Stimulated activated CD4-positive, alpha-beta T cell treated with anti-CD3 and anti-CD28 coated beads, Interleukin-12 subunit alpha, Interleukin-12 subunit beta, amount 100 ng/mL, for 48 hours (primary cell): ENCODE results near the gene HS3ST1.

Source experiments
- DNase-seq, 3 donors: peaks; one replicate each; pipeline ENCODE4 v3.0.0-alpha.2; 2020; ENCODE audit warnings: low read depth in 2 of 3, low spot score in 1 of 3

The HS3ST1 gene

GRCh38 chr4:11435557-11435956, 6.9 kb upstream of the HS3ST1 start:
- DNase-seq = no peak

- DNase-seq = no peak
Observed at GRCh38 chr4:11431111-11431510, 2.4 kb upstream of the HS3ST1 start.

GRCh38 chr4:11430536-11430935, 1.8 kb upstream of the HS3ST1 start:
- no peak for DNase-seq

GRCh38 chr4:11429699-11430045, 978 bp upstream of the HS3ST1 start:
- no peak for DNase-seq

- peak; percentile 15 to 32 (median 15) for DNase-seq
Observed at GRCh38 chr4:11428899-11429698, 405 bp upstream of the HS3ST1 start.

- DNase-seq = no peak
Observed at GRCh38 chr4:11427121-11427996, 1.3 kb downstream of the HS3ST1 start.

- no peak for DNase-seq
Observed at GRCh38 chr4:11426731-11427120, 2.0 kb downstream of the HS3ST1 start.

GRCh38 chr4:11426003-11426402, 2.7 kb downstream of the HS3ST1 start:
- DNase-seq = no peak

GRCh38 chr4:11424856-11425255, 3.8 kb downstream of the HS3ST1 start:
- DNase-seq = no peak

GRCh38 chr4:11424000-11424399, 4.7 kb downstream of the HS3ST1 start:
- peak in 1 of 3 donors; percentile 14 for DNase-seq

GRCh38 chr4:11423465-11423864, 5.2 kb downstream of the HS3ST1 start:
- no peak for DNase-seq

- DNase-seq = no peak
Observed at GRCh38 chr4:11421116-11421515, 7.6 kb downstream of the HS3ST1 start.

- DNase-seq = no peak
Observed at GRCh38 chr4:11420327-11420726, 8.4 kb downstream of the HS3ST1 start.

GRCh38 chr4:11418610-11419009, 10.1 kb downstream of the HS3ST1 start:
- no peak for DNase-seq

GRCh38 chr4:11416767-11417113, 12.0 kb downstream of the HS3ST1 start:
- DNase-seq = no peak

- DNase-seq = no peak
Observed at GRCh38 chr4:11416071-11416766, 12.5 kb downstream of the HS3ST1 start.

GRCh38 chr4:11415409-11416070, 13.2 kb downstream of the HS3ST1 start:
- DNase-seq = no peak

- DNase-seq = no peak
Observed at GRCh38 chr4:11412211-11412610, 16.5 kb downstream of the HS3ST1 start.

- no peak for DNase-seq
Observed at GRCh38 chr4:11409632-11410031, 19.1 kb downstream of the HS3ST1 start.

GRCh38 chr4:11408233-11408967, 20.3 kb downstream of the HS3ST1 start:
- no peak for DNase-seq

GRCh38 chr4:11407551-11407950, 21.1 kb downstream of the HS3ST1 start:
- DNase-seq = no peak
